ENCODE measurements around the gene NOLC1. TPM values are rescaled to one million over a fixed set of nuclear protein-coding genes. Genes with fewer than 3 reads are reported as not detected.

NOLC1 gene
- total and polyA plus RNA-seq, 2 of the 13 experiments (the other 11 are each of a cell fraction or from before 2014, with no cell fraction given) = 50.6 to 81.0 TPM

DNA sequence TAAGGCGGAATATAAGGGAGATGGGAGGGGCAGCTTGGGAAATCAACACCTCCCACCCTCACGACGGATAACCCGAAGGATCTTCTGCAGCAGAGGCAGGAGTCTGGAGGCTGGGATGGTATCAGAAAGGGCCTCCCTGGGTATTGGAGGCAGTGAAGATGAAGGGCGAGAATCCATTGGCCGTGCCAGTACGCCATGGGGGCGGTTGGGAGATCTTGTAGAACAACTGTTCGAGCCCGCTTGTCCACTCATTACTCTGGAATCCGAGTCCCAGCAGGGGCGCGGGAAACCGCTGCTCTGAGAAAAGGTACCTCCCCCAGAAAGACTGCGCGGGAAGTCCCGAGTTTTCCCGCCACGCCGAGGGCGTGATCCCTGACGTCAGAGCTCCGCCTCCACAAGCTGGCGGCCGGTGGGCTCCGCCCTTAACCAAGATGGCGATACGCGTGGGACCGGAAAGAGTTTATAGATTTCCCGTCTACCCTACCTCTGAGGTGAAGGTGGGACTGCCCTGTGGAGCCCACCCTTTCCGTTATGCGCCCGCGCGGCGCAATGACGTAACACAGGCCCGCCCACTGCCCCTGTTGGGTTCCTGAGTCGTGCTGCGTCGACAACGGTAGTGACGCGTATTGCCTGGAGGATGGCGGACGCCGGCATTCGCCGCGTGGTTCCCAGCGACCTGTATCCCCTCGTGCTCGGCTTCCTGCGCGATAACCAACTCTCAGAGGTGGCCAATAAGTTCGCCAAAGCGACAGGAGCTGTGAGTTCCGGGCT, at the start of gene NOLC1 (continued):
- TF ChIP-seq, protein P1, sequence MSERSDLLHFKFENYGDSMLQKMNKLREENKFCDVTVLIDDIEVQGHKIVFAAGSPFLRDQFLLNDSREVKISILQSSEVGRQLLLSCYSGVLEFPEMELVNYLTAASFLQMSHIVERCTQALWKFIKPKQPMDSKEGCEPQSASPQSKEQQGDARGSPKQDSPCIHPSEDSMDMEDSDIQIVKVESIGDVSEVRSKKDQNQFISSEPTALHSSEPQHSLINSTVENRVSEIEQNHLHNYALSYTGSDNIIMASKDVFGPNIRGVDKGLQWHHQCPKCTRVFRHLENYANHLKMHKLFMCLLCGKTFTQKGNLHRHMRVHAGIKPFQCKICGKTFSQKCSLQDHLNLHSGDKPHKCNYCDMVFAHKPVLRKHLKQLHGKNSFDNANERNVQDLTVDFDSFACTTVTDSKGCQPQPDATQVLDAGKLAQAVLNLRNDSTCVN (CRISPR knock-in tag; IDR thresholded peaks at IDR 0.05; ENCODE audit: borderline replicate concordance) = peak; percentile 7; the same call in 1 of the 2 replicates
- TF ChIP-seq XBP1 (CRISPR knock-in tag; IDR thresholded peaks at IDR 0.05) (peak; percentile 22), XRCC5 (optimal IDR thresholded peaks at IDR 0.05; ENCODE audit: low read length) (no peak), NFYC (CRISPR knock-in tag; IDR thresholded peaks at IDR 0.05) (peak; percentile 66), ZBTB42 (CRISPR knock-in tag; IDR thresholded peaks at IDR 0.05) (peak; percentile 68; the same call in 1 of the 2 replicates), ZNF33B (CRISPR knock-in tag; IDR thresholded peaks at IDR 0.05) (no peak), RXRA (CRISPR knock-in tag; IDR thresholded peaks at IDR 0.05) (peak; percentile 87), ZNF891 (CRISPR knock-in tag; IDR thresholded peaks at IDR 0.05) (peak; percentile 91; the same call in 1 of the 2 replicates), RARA (CRISPR knock-in tag; IDR thresholded peaks at IDR 0.05) (peak; percentile 35), ZNF251 (CRISPR knock-in tag; IDR thresholded peaks at IDR 0.05) (no peak), LCORL (IDR thresholded peaks at IDR 0.05) (no peak), LCORL (CRISPR knock-in tag; IDR thresholded peaks at IDR 0.05) (peak; percentile 25; the same call in 1 of the 2 replicates)
- TF ChIP-seq, protein P2, sequence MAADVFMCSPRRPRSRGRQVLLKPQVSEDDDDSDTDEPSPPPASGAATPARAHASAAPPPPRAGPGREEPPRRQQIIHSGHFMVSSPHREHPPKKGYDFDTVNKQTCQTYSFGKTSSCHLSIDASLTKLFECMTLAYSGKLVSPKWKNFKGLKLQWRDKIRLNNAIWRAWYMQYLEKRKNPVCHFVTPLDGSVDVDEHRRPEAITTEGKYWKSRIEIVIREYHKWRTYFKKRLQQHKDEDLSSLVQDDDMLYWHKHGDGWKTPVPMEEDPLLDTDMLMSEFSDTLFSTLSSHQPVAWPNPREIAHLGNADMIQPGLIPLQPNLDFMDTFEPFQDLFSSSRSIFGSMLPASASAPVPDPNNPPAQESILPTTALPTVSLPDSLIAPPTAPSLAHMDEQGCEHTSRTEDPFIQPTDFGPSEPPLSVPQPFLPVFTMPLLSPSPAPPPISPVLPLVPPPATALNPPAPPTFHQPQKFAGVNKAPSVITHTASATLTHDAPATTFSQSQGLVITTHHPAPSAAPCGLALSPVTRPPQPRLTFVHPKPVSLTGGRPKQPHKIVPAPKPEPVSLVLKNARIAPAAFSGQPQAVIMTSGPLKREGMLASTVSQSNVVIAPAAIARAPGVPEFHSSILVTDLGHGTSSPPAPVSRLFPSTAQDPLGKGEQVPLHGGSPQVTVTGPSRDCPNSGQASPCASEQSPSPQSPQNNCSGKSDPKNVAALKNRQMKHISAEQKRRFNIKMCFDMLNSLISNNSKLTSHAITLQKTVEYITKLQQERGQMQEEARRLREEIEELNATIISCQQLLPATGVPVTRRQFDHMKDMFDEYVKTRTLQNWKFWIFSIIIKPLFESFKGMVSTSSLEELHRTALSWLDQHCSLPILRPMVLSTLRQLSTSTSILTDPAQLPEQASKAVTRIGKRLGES (CRISPR knock-in tag; IDR thresholded peaks at IDR 0.05; ENCODE audit: borderline replicate concordance) = no peak
- TF ChIP-seq, protein P3, sequence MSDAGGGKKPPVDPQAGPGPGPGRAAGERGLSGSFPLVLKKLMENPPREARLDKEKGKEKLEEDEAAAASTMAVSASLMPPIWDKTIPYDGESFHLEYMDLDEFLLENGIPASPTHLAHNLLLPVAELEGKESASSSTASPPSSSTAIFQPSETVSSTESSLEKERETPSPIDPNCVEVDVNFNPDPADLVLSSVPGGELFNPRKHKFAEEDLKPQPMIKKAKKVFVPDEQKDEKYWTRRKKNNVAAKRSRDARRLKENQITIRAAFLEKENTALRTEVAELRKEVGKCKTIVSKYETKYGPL (CRISPR knock-in tag; IDR thresholded peaks at IDR 0.05) = no peak
- TF ChIP-seq, protein P4, sequence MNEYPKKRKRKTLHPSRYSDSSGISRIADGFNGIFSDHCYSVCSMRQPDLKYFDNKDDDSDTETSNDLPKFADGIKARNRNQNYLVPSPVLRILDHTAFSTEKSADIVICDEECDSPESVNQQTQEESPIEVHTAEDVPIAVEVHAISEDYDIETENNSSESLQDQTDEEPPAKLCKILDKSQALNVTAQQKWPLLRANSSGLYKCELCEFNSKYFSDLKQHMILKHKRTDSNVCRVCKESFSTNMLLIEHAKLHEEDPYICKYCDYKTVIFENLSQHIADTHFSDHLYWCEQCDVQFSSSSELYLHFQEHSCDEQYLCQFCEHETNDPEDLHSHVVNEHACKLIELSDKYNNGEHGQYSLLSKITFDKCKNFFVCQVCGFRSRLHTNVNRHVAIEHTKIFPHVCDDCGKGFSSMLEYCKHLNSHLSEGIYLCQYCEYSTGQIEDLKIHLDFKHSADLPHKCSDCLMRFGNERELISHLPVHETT (CRISPR knock-in tag; conservative IDR thresholded peaks at IDR 0.05) = peak; percentile 91; the same call in 1 of the 2 replicates
- TF ChIP-seq, protein P5, sequence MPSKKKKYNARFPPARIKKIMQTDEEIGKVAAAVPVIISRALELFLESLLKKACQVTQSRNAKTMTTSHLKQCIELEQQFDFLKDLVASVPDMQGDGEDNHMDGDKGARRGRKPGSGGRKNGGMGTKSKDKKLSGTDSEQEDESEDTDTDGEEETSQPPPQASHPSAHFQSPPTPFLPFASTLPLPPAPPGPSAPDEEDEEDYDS (CRISPR knock-in tag; IDR thresholded peaks at IDR 0.05) = peak; percentile 65
- TF ChIP-seq, protein P6, sequence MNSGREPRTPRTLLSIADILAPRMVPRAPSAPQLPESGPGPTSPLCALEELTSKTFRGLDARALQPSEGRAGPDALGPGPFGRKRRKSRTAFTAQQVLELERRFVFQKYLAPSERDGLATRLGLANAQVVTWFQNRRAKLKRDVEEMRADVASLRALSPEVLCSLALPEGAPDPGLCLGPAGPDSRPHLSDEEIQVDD (CRISPR knock-in tag; IDR thresholded peaks at IDR 0.05; ENCODE audit: borderline replicate concordance) = no peak
- TF ChIP-seq, protein P7, sequence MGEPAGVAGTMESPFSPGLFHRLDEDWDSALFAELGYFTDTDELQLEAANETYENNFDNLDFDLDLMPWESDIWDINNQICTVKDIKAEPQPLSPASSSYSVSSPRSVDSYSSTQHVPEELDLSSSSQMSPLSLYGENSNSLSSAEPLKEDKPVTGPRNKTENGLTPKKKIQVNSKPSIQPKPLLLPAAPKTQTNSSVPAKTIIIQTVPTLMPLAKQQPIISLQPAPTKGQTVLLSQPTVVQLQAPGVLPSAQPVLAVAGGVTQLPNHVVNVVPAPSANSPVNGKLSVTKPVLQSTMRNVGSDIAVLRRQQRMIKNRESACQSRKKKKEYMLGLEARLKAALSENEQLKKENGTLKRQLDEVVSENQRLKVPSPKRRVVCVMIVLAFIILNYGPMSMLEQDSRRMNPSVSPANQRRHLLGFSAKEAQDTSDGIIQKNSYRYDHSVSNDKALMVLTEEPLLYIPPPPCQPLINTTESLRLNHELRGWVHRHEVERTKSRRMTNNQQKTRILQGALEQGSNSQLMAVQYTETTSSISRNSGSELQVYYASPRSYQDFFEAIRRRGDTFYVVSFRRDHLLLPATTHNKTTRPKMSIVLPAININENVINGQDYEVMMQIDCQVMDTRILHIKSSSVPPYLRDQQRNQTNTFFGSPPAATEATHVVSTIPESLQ (CRISPR knock-in tag; conservative IDR thresholded peaks at IDR 0.05) = no peak

Data from HepG2 (cell line).